BLaER1 treated with 17β-estradiol and CSF1 and Interleukin-3, amounts not matched to agents 10 nM and 100 nM (cell line): ENCODE data around the gene DMRTB1.

Experiments
- H3K27ac ChIP-seq, 11 experiments: shearing (Covaris generic); formaldehyde crosslinking; 2 replicates each; pipeline ENCODE4 v1.8.1; 2022
- H3K27me3 ChIP-seq, 11 experiments: shearing (Covaris generic); formaldehyde crosslinking; 2 replicates each; pipeline ENCODE4 v1.8.1; 2022
- H3K36me3 ChIP-seq, 11 experiments: shearing (Covaris generic); formaldehyde crosslinking; 2 replicates each; pipeline ENCODE4 v1.8.1; 2022
- H3K4me1 ChIP-seq, 10 experiments: shearing (Covaris generic); formaldehyde crosslinking; 2 replicates each; pipeline ENCODE4 v1.8.1; 2022
- H3K4me2 ChIP-seq, 11 experiments: shearing (Covaris generic); formaldehyde crosslinking; 2 replicates each; pipeline ENCODE4 v1.8.1; 2022
- H3K4me3 ChIP-seq, 10 experiments: shearing (Covaris generic); formaldehyde crosslinking; 2 replicates each; pipeline ENCODE4 v1.8.1; 2022
- H3K9ac ChIP-seq, 11 experiments: shearing (Covaris generic); formaldehyde crosslinking; 2 replicates each; pipeline ENCODE4 v1.8.1; 2022
- H3K9me3 ChIP-seq, 11 experiments: shearing (Covaris generic); formaldehyde crosslinking; replicated peaks in 1 of 11; 2 replicates each; pipeline ENCODE4 v1.8.1; 2022
- H4K20me1 ChIP-seq, 11 experiments: shearing (Covaris generic); formaldehyde crosslinking; 2 replicates each; pipeline ENCODE4 v1.8.1; 2022
- Cebpa-rat ChIP-seq, 11 experiments: shearing (Covaris generic); IDR thresholded peaks; 2 replicates each; pipeline ENCODE4 v1.8.1; 2022

DMRTB1 gene

GRCh38 chr1:53460666-53461322 lies 1.6 kb downstream of the DMRTB1 start:
- no peak overlapping the region for H3K27ac ChIP-seq
- H3K4me3 ChIP-seq = no peak overlapping the region
- no peak for TF ChIP-seq Cebpa-rat (IDR thresholded peaks at IDR 0.05)
- no peaks in the 10 kb centered on the region for H3K36me3 ChIP-seq
- no peak overlapping the region for H3K9ac ChIP-seq
- H3K4me1 ChIP-seq = peaks cover 0 to 1% (median 0%) of the 10 kb centered on the region in 10 experiments; a peak in 2 of 20 replicates
- H3K4me2 ChIP-seq = no peak overlapping the region
- 0 out of 22 replicates have a peak, but pooled peaks cover 0 to 3% (median 0%) of the 10 kb centered on the region in 11 experiments for H3K9me3 ChIP-seq
- no peaks in the 10 kb centered on the region for H4K20me1 ChIP-seq
- no peaks in the 10 kb centered on the region for H3K27me3 ChIP-seq

DNA sequence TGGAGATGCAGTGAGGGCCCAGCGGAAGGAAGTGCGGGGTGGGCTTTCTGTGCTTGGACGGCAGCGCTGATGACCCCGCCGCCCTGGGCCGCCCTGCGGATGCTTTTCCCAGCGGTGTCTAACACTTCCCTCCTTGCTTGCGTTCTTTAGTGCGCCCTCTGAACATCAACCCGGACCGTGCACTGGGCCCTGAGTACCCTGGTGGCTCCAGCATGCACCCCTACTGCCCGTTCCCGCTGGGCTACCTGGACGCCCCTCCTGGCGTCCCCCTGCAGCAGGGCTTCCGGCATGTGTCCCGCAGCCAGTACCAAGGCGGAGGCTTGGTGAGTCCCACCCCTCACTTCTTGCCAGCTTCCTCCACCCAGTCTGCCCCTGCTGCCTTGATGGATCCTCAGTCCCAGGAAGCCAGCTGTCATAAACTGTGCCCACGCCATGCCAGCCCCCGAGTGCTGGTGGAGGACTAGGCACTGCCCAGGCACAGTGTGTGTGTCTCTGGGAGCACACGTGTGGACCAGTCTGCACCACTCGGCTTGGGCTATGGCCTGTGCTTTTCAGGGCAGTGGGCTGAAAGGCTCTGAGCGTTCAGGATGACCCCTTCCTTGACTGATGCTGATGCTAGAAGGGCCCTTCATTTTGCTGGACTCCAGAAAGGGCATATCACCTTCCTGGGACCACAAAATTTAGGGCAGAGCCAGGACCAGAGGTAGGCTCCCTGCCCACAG lies 2.3 kb downstream of the DMRTB1 start:
- TF ChIP-seq Cebpa-rat (IDR thresholded peaks at IDR 0.05) = no peak
- Histone ChIP-seq H3K27ac (no peak overlapping the region), H4K20me1 (no peaks in the 10 kb centered on the region), H3K4me3 (no peak overlapping the region), H3K9ac (no peak overlapping the region), H3K4me1 (no peaks in the 10 kb centered on the region), H3K36me3 (no peaks in the 10 kb centered on the region), H3K9me3 (0 out of 22 replicates have a peak, but pooled peaks cover 0 to 3% (median 0%) of the 10 kb centered on the region in 11 experiments), H3K4me2 (no peak overlapping the region), H3K27me3 (no peaks in the 10 kb centered on the region)

- H3K9ac ChIP-seq = no peak overlapping the region
- no peaks in the 10 kb centered on the region for H3K27me3 ChIP-seq
- no peak overlapping the region for H3K27ac ChIP-seq
- no peak overlapping the region for H3K4me2 ChIP-seq
- no peaks in the 10 kb centered on the region for H3K36me3 ChIP-seq
- H3K4me3 ChIP-seq = no peak overlapping the region
- H3K4me1 ChIP-seq = peaks cover under 1 to 3% (median 2%) of the 10 kb centered on the region in 10 experiments; a peak in 16 of 20 replicates
- no peaks in the 10 kb centered on the region for H4K20me1 ChIP-seq
- TF ChIP-seq Cebpa-rat (IDR thresholded peaks at IDR 0.05) = no peak
- H3K9me3 ChIP-seq = 0 out of 22 replicates have a peak, but pooled peaks cover 0 to 3% (median 0%) of the 10 kb centered on the region in 11 experiments
Observed at GRCh38 chr1:53462193-53462592, 3.0 kb downstream of the DMRTB1 start.

DNA sequence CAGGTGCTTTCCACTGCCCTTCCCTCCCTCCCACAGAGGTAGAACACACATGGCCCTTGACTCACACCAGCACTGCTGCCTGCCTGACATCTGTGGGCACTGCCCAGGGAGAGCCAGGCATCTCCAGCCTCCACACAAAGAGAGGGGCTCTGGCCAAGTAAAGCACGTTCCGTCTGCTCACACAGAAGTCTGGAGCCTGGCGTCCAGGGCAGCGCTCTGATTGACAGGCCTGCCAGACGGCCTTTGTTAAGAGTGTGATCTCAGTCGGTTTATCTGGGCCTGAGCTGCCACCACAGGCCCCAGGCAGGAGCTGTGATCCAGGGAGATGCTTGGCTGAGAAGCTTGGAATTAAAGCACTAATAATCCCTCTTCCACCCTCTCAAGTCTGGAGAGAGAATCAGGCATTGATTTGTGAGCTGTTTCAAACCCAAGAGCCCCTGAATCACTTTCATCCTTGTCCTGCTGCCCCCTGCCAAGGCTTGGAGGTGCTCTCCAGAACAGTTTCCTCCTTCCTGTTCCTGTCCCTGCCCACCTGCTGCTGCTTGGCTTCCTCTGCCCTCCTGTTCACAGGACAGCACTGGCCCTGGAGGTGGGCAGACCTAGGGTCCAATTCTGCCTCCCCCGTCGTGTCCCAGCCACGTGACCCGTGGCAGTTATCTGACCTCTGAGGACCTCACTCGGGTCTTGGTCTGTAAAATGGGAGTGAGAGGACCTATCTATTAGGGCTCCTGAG lies 3.7 kb downstream of the DMRTB1 start:
- no peak overlapping the region for H3K9ac ChIP-seq
- H3K4me1 ChIP-seq = peaks cover 7 to 11% (median 9%) of the 10 kb centered on the region in 10 experiments; a peak in 17 of 20 replicates
- TF ChIP-seq Cebpa-rat (IDR thresholded peaks at IDR 0.05) = no peak
- H4K20me1 ChIP-seq = no peaks in the 10 kb centered on the region
- no peak overlapping the region for H3K4me3 ChIP-seq
- H3K36me3 ChIP-seq = no peaks in the 10 kb centered on the region
- no peaks in the 10 kb centered on the region for H3K27me3 ChIP-seq
- no peak overlapping the region for H3K4me2 ChIP-seq
- 0 out of 22 replicates have a peak, but pooled peaks cover 0 to 3% (median 0%) of the 10 kb centered on the region in 11 experiments for H3K9me3 ChIP-seq
- no peak overlapping the region for H3K27ac ChIP-seq

GRCh38 chr1:53463961-53464899 lies 5.0 kb downstream of the DMRTB1 start:
- TF ChIP-seq Cebpa-rat (IDR thresholded peaks at IDR 0.05) = no peak
- Histone ChIP-seq H4K20me1 (no peaks in the 10 kb centered on the region), H3K9ac (no peak overlapping the region), H3K4me2 (no peak overlapping the region), H3K4me1 (peaks cover 7 to 13% (median 11%) of the 10 kb centered on the region in 10 experiments; a peak in 17 of 20 replicates), H3K9me3 (0 out of 22 replicates have a peak, but pooled peaks cover 0 to 3% (median 0%) of the 10 kb centered on the region in 11 experiments), H3K4me3 (no peak overlapping the region), H3K27ac (no peak overlapping the region), H3K36me3 (no peaks in the 10 kb centered on the region), H3K27me3 (no peaks in the 10 kb centered on the region)

DNA sequence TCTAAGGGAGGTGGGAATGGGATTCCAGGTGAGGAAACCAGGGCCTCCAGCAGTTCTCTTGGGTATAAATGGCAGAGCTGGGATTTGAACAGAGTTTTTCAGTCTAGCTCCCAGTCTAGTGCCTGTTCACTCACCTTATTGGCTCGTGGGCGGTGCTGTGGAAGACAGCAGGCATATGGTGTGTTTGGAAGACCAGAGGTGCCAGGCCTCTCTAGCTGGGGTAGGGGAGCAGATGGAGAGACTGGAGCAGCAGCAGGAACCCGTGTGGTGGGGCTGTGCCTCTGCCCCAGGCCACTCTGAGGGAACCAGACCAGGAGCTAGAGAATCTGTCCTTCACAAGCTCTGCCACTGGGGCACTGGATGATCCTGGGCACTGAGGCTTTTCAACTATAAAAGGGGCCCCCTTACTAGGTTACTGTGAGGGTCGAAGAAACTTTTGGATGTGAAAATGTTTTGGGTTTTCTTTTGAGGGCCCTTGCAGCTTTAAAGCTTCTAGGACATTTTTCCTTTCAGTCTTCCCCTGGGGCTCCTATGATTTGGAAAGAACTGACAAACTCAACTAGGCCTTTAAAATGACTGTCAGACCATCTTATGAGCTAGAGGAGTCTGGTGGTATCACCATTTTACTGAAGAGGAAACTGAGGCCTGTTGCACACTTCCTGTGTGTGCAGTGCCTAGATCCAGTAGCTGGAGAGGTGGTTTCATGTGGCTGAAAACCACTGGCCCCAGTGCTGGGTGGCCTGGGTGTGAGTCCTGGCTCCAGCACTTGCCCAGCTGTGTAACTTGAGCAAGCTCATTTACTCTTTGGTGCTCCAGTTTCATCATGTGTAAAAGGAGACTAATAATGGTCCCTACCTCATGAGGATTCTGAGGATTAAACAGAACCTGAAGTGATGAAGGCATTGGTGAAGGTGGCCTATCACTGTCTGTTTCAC lies 6.1 kb downstream of the DMRTB1 start:
- Histone ChIP-seq H4K20me1 (no peaks in the 10 kb centered on the region), H3K9ac (no peak overlapping the region), H3K4me2 (no peak overlapping the region), H3K4me3 (no peak overlapping the region), H3K9me3 (no peaks in the 10 kb centered on the region), H3K4me1 (peaks cover 7 to 13% (median 11%) of the 10 kb centered on the region in 10 experiments; a peak in 17 of 20 replicates), H3K36me3 (no peaks in the 10 kb centered on the region), H3K27me3 (no peaks in the 10 kb centered on the region), H3K27ac (no peak overlapping the region)
- TF ChIP-seq Cebpa-rat (IDR thresholded peaks at IDR 0.05) = no peak

DNA sequence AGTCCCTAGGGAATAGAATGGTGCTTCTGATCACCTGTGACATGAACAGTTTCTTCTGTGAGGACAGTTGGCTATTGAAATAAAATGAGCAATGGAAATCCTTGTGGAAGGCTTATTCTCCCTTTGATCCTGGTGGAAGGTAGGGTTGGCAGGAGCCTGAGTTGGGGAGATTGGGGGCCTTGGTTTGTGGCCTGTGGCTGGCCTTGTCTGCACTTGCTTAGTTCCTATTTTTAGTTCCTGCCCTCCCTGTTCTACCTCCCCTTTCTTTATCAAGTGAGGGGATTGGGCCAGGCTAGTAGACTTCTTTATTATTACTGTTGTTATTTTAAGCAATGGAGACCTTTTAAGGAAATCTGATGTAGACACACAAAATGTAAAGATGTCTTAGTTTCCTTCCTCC lies 8.2 kb downstream of the DMRTB1 start:
- Histone ChIP-seq H3K27me3 (no peaks in the 10 kb centered on the region), H3K9me3 (no peaks in the 10 kb centered on the region), H3K4me3 (no peak overlapping the region), H3K27ac (no peak overlapping the region), H3K9ac (no peak overlapping the region), H4K20me1 (no peaks in the 10 kb centered on the region), H3K4me1 (peaks cover 7 to 13% (median 11%) of the 10 kb centered on the region in 10 experiments; a peak in 17 of 20 replicates), H3K4me2 (peak overlapping the region in 10 of 11 experiments; percentile 6 to 37 (median 25); a peak in 11 of 22 replicates), H3K36me3 (no peaks in the 10 kb centered on the region)
- no peak for TF ChIP-seq Cebpa-rat (IDR thresholded peaks at IDR 0.05)
